Lower lobe of right lung (tissue), 2 donors: ENCODE measurements around the gene ATP1A3. TPM values are rescaled to one million over a fixed set of nuclear protein-coding genes. Genes with fewer than 3 reads are reported as not detected.

Experiments used
- ATAC-seq, 2 donors: fragments of 200-7000 bp; cut with Tn5 transposase; one replicate each; pipeline ENCODE4 v1.9.1; 2020 to 2022; ENCODE audit warnings: mild to moderate bottlenecking in 2 of 2, moderate library complexity in 2 of 2
- DNase-seq: peaks from one replicate; pipeline ENCODE4 v3.0.0-alpha.2; 2020
- H3K27ac ChIP-seq: fragments of 200-600 bp; one replicate; pipeline ENCODE4 v1.8.0; 2022
- H3K27me3 ChIP-seq: fragments of 200-600 bp; one replicate; pipeline ENCODE4 v1.8.0; 2022; ENCODE audit warnings: low read depth
- H3K36me3 ChIP-seq: fragments of 200-600 bp; one replicate; pipeline ENCODE4 v1.8.0; 2022; ENCODE audit warnings: mild to moderate bottlenecking
- H3K4me1 ChIP-seq: fragments of 200-600 bp; one replicate; pipeline ENCODE4 v1.8.0; 2022
- H3K4me3 ChIP-seq: fragments of 200-600 bp; one replicate; pipeline ENCODE4 v1.8.0; 2022; ENCODE audit warnings: mild to moderate bottlenecking
- H3K9me3 ChIP-seq: fragments of 200-600 bp; one replicate; pipeline ENCODE4 v1.8.0; 2022
- CTCF ChIP-seq: fragments of 200-600 bp; IDR thresholded peaks from one replicate; pipeline ENCODE4 v1.8.0; 2022; ENCODE audit warnings: antibody characterized with exemption, mild to moderate bottlenecking
- intact Hi-C: fragments of 100-400 bp; cut with DNase I; formaldehyde crosslinking; loops from one replicate; pipeline ENCODE4 v1.11.0; 2022
- total RNA-seq: library from RNA; stranded (reverse); fragmentation: NEBNext Ultra II Directional; extraction: Animal tissue kit (Norgen Biotek cat#: 25700); gene quantifications from one replicate; pipeline ENCODE4 v1.2.1, GENCODE V29; 2021
- donor health status: DM: no; HTN: yes; CAD: no; lungs with severe emphysema.

The ATP1A3 gene
- total RNA-seq, 1 donor from 2014 or later, result 0.97 TPM

GRCh38 chr19:41955521-41955920 lies 38.5 kb downstream of the ATP1A3 start:
- H3K27me3 ChIP-seq, result no peaks in the 10 kb centered on the region
- ATAC-seq, result no peak
- peaks cover 20% of the 10 kb centered on the region for H3K4me1 ChIP-seq
- intact Hi-C loops, result no loop called here
- H3K27ac ChIP-seq, result no peak overlapping the region
- no peak for DNase-seq
- H3K4me3 ChIP-seq, result no peak overlapping the region
- H3K36me3 ChIP-seq, result peaks cover 15% of the 10 kb centered on the region
- H3K9me3 ChIP-seq, result no peaks in the 10 kb centered on the region
- no peak for TF ChIP-seq CTCF

GRCh38 chr19:41951686-41952172 lies 42.3 kb downstream of the ATP1A3 start:
- ATAC-seq (peak; percentile 82 to 84), DNase-seq (peak; percentile 81)
- Histone ChIP-seq H3K4me3 (no peak overlapping the region), H3K27me3 (no peaks in the 10 kb centered on the region), H3K27ac (no peak overlapping the region), H3K36me3 (peaks cover 13% of the 10 kb centered on the region), H3K4me1 (no peaks in the 10 kb centered on the region), H3K9me3 (no peaks in the 10 kb centered on the region)
- peak; percentile 99 for TF ChIP-seq CTCF
- intact Hi-C loops, result no loop called here

GRCh38 chr19:41947091-41947490 lies 46.9 kb downstream of the ATP1A3 start:
- intact Hi-C loops, result no loop called here

GRCh38 chr19:41945135-41945766 lies 48.8 kb downstream of the ATP1A3 start:
- ATAC-seq, result peak; percentile 57 to 68
- Histone ChIP-seq H3K4me3 (no peak overlapping the region), H3K27ac (no peak overlapping the region), H3K36me3 (no peaks in the 10 kb centered on the region), H3K27me3 (peaks cover 15% of the 10 kb centered on the region), H3K4me1 (peaks cover 15% of the 10 kb centered on the region), H3K9me3 (no peaks in the 10 kb centered on the region)
- DNase-seq, result no peak
- TF ChIP-seq CTCF, result no peak
- intact Hi-C loops, result no loop called here

More at GRCh38 chr19:41947091-41947490, 46.9 kb downstream of the ATP1A3 start:
- TF ChIP-seq CTCF, result no peak
- no peak overlapping the region for H3K4me3 ChIP-seq
- no peaks in the 10 kb centered on the region for H3K27me3 ChIP-seq
- no peaks in the 10 kb centered on the region for H3K9me3 ChIP-seq
- DNase-seq (no peak), ATAC-seq (no peak)
- peaks cover 6% of the 10 kb centered on the region for H3K4me1 ChIP-seq
- H3K36me3 ChIP-seq, result no peaks in the 10 kb centered on the region
- H3K27ac ChIP-seq, result no peak overlapping the region

GRCh38 chr19:41944336-41944735 lies 49.7 kb downstream of the ATP1A3 start:
- H3K36me3 ChIP-seq, result no peaks in the 10 kb centered on the region
- ATAC-seq (no peak), DNase-seq (no peak)
- peaks cover 21% of the 10 kb centered on the region for H3K27me3 ChIP-seq
- peaks cover 20% of the 10 kb centered on the region for H3K4me1 ChIP-seq
- H3K9me3 ChIP-seq, result no peaks in the 10 kb centered on the region
- no peak for TF ChIP-seq CTCF
- no peak overlapping the region for H3K27ac ChIP-seq
- intact Hi-C loops, result no loop called here
- no peak overlapping the region for H3K4me3 ChIP-seq
